NCI-H82 (cell line): ENCODE data around the gene LRRC27.
"Not testable (repeated sequence)": the region's sequence is repeated elsewhere in the genome, so short reads cannot be mapped to it uniquely, and the experiment has no call there.

Source experiments
- DNase-seq: peaks from one replicate; lab custom pipeline; 2025; lab: John Stamatoyannopoulos, UW

Gene LRRC27

GRCh38 chr10:132374612-132375011, 42.6 kb downstream of the LRRC27 start:
- DNase-seq, result no peak

- no peak for DNase-seq
These were observed 43.3 kb downstream of the LRRC27 start for GRCh38 chr10:132375116-132375794.

GRCh38 chr10:132375795-132376297, 43.9 kb downstream of the LRRC27 start:
- no peak for DNase-seq

- DNase-seq, result no peak
These were observed 44.4 kb downstream of the LRRC27 start for GRCh38 chr10:132376394-132376851.

- DNase-seq, result no peak
These were observed 45.3 kb downstream of the LRRC27 start for GRCh38 chr10:132377326-132377725.

GRCh38 chr10:132379026-132379425, 47.0 kb downstream of the LRRC27 start:
- DNase-seq, result not testable (repeated sequence)

- not testable (repeated sequence) for DNase-seq
These were observed 49.0 kb downstream of the LRRC27 start for GRCh38 chr10:132380986-132381385.

GRCh38 chr10:132381741-132382140, 49.7 kb downstream of the LRRC27 start:
- no peak for DNase-seq

GRCh38 chr10:132382231-132382922, 50.4 kb downstream of the LRRC27 start:
- DNase-seq, result no peak

- DNase-seq, result no peak
These were observed 51.1 kb downstream of the LRRC27 start for GRCh38 chr10:132383101-132383500.

GRCh38 chr10:132383751-132384196, 51.8 kb downstream of the LRRC27 start:
- no peak for DNase-seq

GRCh38 chr10:132384618-132385388, 52.8 kb downstream of the LRRC27 start:
- no peak for DNase-seq

- DNase-seq, result no peak
These were observed 53.3 kb downstream of the LRRC27 start for GRCh38 chr10:132385389-132385667.

GRCh38 chr10:132385721-132386418, 53.9 kb downstream of the LRRC27 start:
- DNase-seq, result no peak

GRCh38 chr10:132386419-132386831, 54.4 kb downstream of the LRRC27 start:
- DNase-seq, result no peak

- DNase-seq, result not testable (repeated sequence)
These were observed 54.9 kb downstream of the LRRC27 start for GRCh38 chr10:132386896-132387295.

- DNase-seq, result peak; percentile 44
These were observed 55.8 kb downstream of the LRRC27 start for GRCh38 chr10:132387764-132388210.

- no peak for DNase-seq
These were observed 57.0 kb downstream of the LRRC27 start for GRCh38 chr10:132388891-132389432.

GRCh38 chr10:132389433-132390169, 57.6 kb downstream of the LRRC27 start:
- DNase-seq, result no peak

- DNase-seq, result no peak
These were observed 58.4 kb downstream of the LRRC27 start for GRCh38 chr10:132390170-132390920.
